HepG2 (cell line): ENCODE data around the gene RHO. TPM values are rescaled to one million over a fixed set of nuclear protein-coding genes. Genes with fewer than 3 reads are reported as not detected.

Experiments used
- ATAC-seq: fragments of 200-7000 bp; cut with Tn5 transposase; 3 replicates; pipeline ENCODE4 v1.9.1; 2020; ENCODE audit warnings: mild to moderate bottlenecking, moderate library complexity
- BruUV-seq: library from RNA; stranded (reverse); fragments of 400-500 nt; replicated peaks from 2 replicates; lab custom pipeline; 2021; lab: Mats Ljungman, UMichigan
- CTCF ChIA-PET: fragments of 300-600 bp; formaldehyde crosslinking; extraction: SDS; loops from one replicate; lab custom pipeline; 2021; ENCODE audit warnings: low total read pairs, inconsistent platforms, low intra/inter-chr PET ratio; lab: Yijun Ruan, JAX
- POLR2A ChIA-PET: fragments of 350-600 bp; sonication (Branson Sonifier 250); formaldehyde crosslinking; loops from one replicate; lab custom pipeline; 2020; ENCODE audit warnings: antibody characterized with exemption, inconsistent platforms; lab: Yijun Ruan, JAX
- DNase-seq: peaks from one replicate; pipeline ENCODE4 v3.0.0-alpha.2; 2015; ENCODE audit warnings: low spot score
- FAIRE-seq: peaks from 3 replicates; lab custom pipeline; 2011; peaks lifted over from hg19 to GRCh38; lab: Jason Lieb, UNC
- H2AFZ ChIP-seq: one replicate; pipeline ENCODE4 v1.6.1; 2011; ENCODE audit warnings: low read length, inconsistent platforms
- H3K27ac ChIP-seq: fragments of 300-600 bp; 3 replicates; pipeline ENCODE4 v1.8.0; 2011; ENCODE audit warnings: mixed run types, mild to moderate bottlenecking, mixed read lengths, low read length, inconsistent platforms; ENCODE audit not compliant: insufficient read depth; ENCODE audit errors: extremely low read length
- H3K27me3 ChIP-seq, 2 experiments: fragments of 200-600 bp in 1 of 2; 2 replicates in 1 of 2; 3 replicates in 1 of 2; pipeline versions ENCODE4 v1.6.0 to v1.8.0; 2011; ENCODE audit warnings: low read length in 2 of 2, mild to moderate bottlenecking in 2 of 2, moderate library complexity in 2 of 2, inconsistent platforms in 1 of 2; ENCODE audit not compliant: insufficient read depth in 2 of 2, control insufficient read depth in 1 of 2
- H3K36me3 ChIP-seq, 2 experiments: fragments of 200-600 bp in 1 of 2; replicated peaks in 1 of 2; 2 replicates in 1 of 2; 3 replicates in 1 of 2; pipeline versions ENCODE4 v1.5.1 to v1.8.0; 2011; ENCODE audit warnings: low read length in 2 of 2, inconsistent platforms in 1 of 2; ENCODE audit not compliant: insufficient read depth in 2 of 2, control insufficient read depth in 1 of 2
- H3K4me1 ChIP-seq: 2 replicates; pipeline ENCODE4 v1.5.1; 2012; ENCODE audit warnings: low read length, inconsistent platforms; ENCODE audit not compliant: insufficient read depth
- H3K4me2 ChIP-seq: 2 replicates; pipeline ENCODE4 v1.6.0; 2011; ENCODE audit warnings: low read depth, low read length, inconsistent platforms
- H3K4me3 ChIP-seq, 3 experiments: fragments of 200-600 bp in 1 of 3; sonication (generic), shearing (Covaris generic) in 1 of 3; replicated peaks in 1 of 3; 2 replicates each; pipeline ENCODE4 v1.5.1; 2011 to 2016; ENCODE audit warnings: low read length in 3 of 3, inconsistent platforms in 2 of 3, low read depth in 2 of 3, mild to moderate bottlenecking in 2 of 3, control low read depth in 1 of 3, mixed read lengths in 1 of 3; ENCODE audit not compliant: insufficient read depth in 1 of 3
- H3K79me2 ChIP-seq: one replicate; pipeline ENCODE4 v1.6.1; 2011; ENCODE audit warnings: low read length, inconsistent platforms; ENCODE audit not compliant: insufficient read depth
- H3K9ac ChIP-seq: 2 replicates; pipeline ENCODE4 v1.6.0; 2011; ENCODE audit warnings: mild to moderate bottlenecking, low read depth, low read length, inconsistent platforms; ENCODE audit not compliant: insufficient read depth
- H3K9me3 ChIP-seq: 2 replicates; pipeline ENCODE4 v1.5.1; 2012; ENCODE audit warnings: mild to moderate bottlenecking, low read length
- H4K20me1 ChIP-seq: 2 replicates; pipeline ENCODE4 v1.6.0; 2011; ENCODE audit warnings: inconsistent platforms, mild to moderate bottlenecking, low read length, moderate library complexity; ENCODE audit not compliant: insufficient read depth
- CEBPZ ChIP-seq: IDR thresholded peaks from 2 replicates; pipeline ENCODE4 v1.6.1; 2012; ENCODE audit warnings: low read length, improper control_type of control experiment
- E2F1 ChIP-seq: sonication (generic); formaldehyde crosslinking; IDR thresholded peaks from 2 replicates; pipeline ENCODE4 v1.5.0; 2020; ENCODE audit warnings: missing genetic modification reagents
- FOXA3 ChIP-seq: IDR thresholded peaks from 2 replicates; pipeline ENCODE4 v1.6.1; 2016; ENCODE audit warnings: missing genetic modification reagents, missing compliant biosample characterization
- HOXA3 ChIP-seq: sonication (generic); formaldehyde crosslinking; IDR thresholded peaks from 2 replicates; pipeline ENCODE4 v1.5.0; 2020; ENCODE audit warnings: missing genetic modification reagents
- KAT8 ChIP-seq: IDR thresholded peaks from 2 replicates; pipeline ENCODE4 v1.6.1; 2016; ENCODE audit warnings: missing genetic modification reagents, missing compliant biosample characterization
- NFE2 ChIP-seq: sonication (generic); formaldehyde crosslinking; IDR thresholded peaks from 2 replicates; pipeline ENCODE4 v1.4.0; 2020; ENCODE audit warnings: missing genetic modification reagents
- PATZ1 ChIP-seq: sonication (generic); formaldehyde crosslinking; IDR thresholded peaks from 2 replicates; pipeline ENCODE4 v1.4.0; 2020; ENCODE audit warnings: missing genetic modification reagents
- RAD51 ChIP-seq: fragments of 450-650 bp; IDR thresholded peaks from 2 replicates; pipeline ENCODE4 v1.6.1; 2016; ENCODE audit warnings: borderline replicate concordance
- RERE ChIP-seq: IDR thresholded peaks from 2 replicates; pipeline ENCODE4 v1.6.1; 2016; ENCODE audit warnings: low read depth, missing genetic modification reagents, missing compliant biosample characterization
- RFX5 ChIP-seq: IDR thresholded peaks from 2 replicates; pipeline ENCODE4 v1.6.1; 2011; ENCODE audit warnings: low read depth, low read length, improper control_type of control experiment
- SMC3 ChIP-seq: IDR thresholded peaks from 2 replicates; pipeline ENCODE4 v1.6.1; 2011; ENCODE audit warnings: low read length, improper control_type of control experiment
- ZNF616 ChIP-seq: sonication (generic); formaldehyde crosslinking; IDR thresholded peaks from 2 replicates; pipeline ENCODE4 v1.5.0; 2020; ENCODE audit warnings: low read depth, mild to moderate bottlenecking, missing genetic modification reagents
- ZNF878 ChIP-seq: sonication (generic); formaldehyde crosslinking; IDR thresholded peaks from 2 replicates; pipeline ENCODE4 v1.8.1; 2023; ENCODE audit warnings: mild to moderate bottlenecking, missing genetic modification reagents, moderate library complexity
- ZSCAN29 ChIP-seq: sonication (generic); formaldehyde crosslinking; conservative IDR thresholded peaks from 2 replicates; pipeline ENCODE4 v1.4.0; 2020; ENCODE audit warnings: mild to moderate bottlenecking, missing genetic modification reagents
- WGBS: methylation state at CpG from one replicate; pipeline ENCODE4 v1.1.6; 2017; ENCODE audit warnings: low lambda C conversion rate; 5-methylcytosine and 5-hydroxymethylcytosine counted together
- in situ Hi-C: cut with HindIII; loops from 2 replicates; pipeline ENCODE4 v1.10.0; 2017; ENCODE audit warnings: low pct_unique_long_range_greater_than_20kb; ENCODE audit not compliant: extremely low pct_ligation_motif_present
- intact Hi-C: fragments of 100-400 bp; cut with micrococcal nuclease; formaldehyde crosslinking; loops from one replicate; pipeline ENCODE4 v1.10.0; 2022; ENCODE audit not compliant: unreplicated experiment
- polyA plus RNA-seq, 8 experiments: library from polyadenylated mRNA; depleted of rRNA in 3 of 8; stranded (reverse) in 7 of 8; unstranded in 1 of 8; fragments of >200 nt; fragmentation: Illumina TruSeq in 4 of 8; extraction: Trizol in 4 of 8; gene quantifications; 2 replicates each; pipeline versions ENCODE4 v1.2.1 to v1.2.3, GENCODE V29; 2011 to 2016; ENCODE audit warnings: low read depth in 4 of 8, missing spikeins in 1 of 8, mixed read lengths in 1 of 8; ENCODE audit not compliant: insufficient read depth in 1 of 8
- total RNA-seq, 5 experiments: library from RNA; depleted of rRNA; stranded (reverse); fragments of >200 nt; fragmentation: Illumina TruSeq; extraction: Trizol; gene quantifications; 2 replicates each; pipeline ENCODE4 v1.2.3, GENCODE V29; 2016; ENCODE audit warnings: low read depth in 1 of 5

RHO gene
- total and polyA plus RNA-seq, 2 of the 13 experiments (the other 11 are each of a cell fraction or from before 2014, with no cell fraction given): not detected

GRCh38 chr3:129481766-129482332 is 46.6 kb upstream of the RHO start:
- CTCF ChIA-PET: no interaction called here
- H4K20me1 ChIP-seq: no peaks in the 10 kb centered on the region
- FAIRE-seq (no peak), DNase-seq (no peak), ATAC-seq (no peak)
- BruUV-seq: no TSS peak
- no peak overlapping the region for H2AFZ ChIP-seq
- H3K4me3 ChIP-seq: no peak overlapping the region
- no peak overlapping the region for H3K4me2 ChIP-seq
- no peaks in the 10 kb centered on the region for H3K79me2 ChIP-seq
- intact Hi-C loops: no loop called here
- no peaks in the 10 kb centered on the region for H3K4me1 ChIP-seq
- WGBS: 97% methylated on average over 11 of the region's 12 CpGs
- POLR2A ChIA-PET: no interaction called here
- H3K36me3 ChIP-seq: peaks cover 11 to 37% of the 10 kb centered on the region in 2 experiments
- in situ Hi-C loops: no loop called here
- H3K9ac ChIP-seq: no peak overlapping the region
- H3K27me3 ChIP-seq: no peaks in the 10 kb centered on the region
- H3K27ac ChIP-seq: no peak overlapping the region
- H3K9me3 ChIP-seq: no peaks in the 10 kb centered on the region
- TF ChIP-seq CEBPZ: no peak
- no peak for TF ChIP-seq ZNF878 (CRISPR knock-in tag)
- TF ChIP-seq RERE (CRISPR knock-in tag): no peak
- no peak for TF ChIP-seq SMC3
- no peak for TF ChIP-seq PATZ1 (CRISPR knock-in tag)
- no peak for TF ChIP-seq KAT8
- TF ChIP-seq HOXA3: no peak
- TF ChIP-seq NFE2 (CRISPR knock-in tag): no peak
- TF ChIP-seq FOXA3 (CRISPR knock-in tag): no peak
- no peak for TF ChIP-seq ZNF616
- no peak for TF ChIP-seq E2F1
- no peak for TF ChIP-seq ZSCAN29 (CRISPR knock-in tag)
- no peak for TF ChIP-seq RFX5
- no peak for TF ChIP-seq RAD51
